SK-N-SH (cell line): ENCODE results near the gene MAPK13. TPM values are rescaled to one million over a fixed set of nuclear protein-coding genes. Genes with fewer than 3 reads are reported as not detected.

Experiments
- CTCF ChIA-PET: fragments of 300-600, 350-600 bp; formaldehyde crosslinking; extraction: SDS; loops from one replicate; lab custom pipeline; 2021; lab: Yijun Ruan, JAX
- POLR2A ChIA-PET: fragments of 350-600 bp; sonication (Branson Sonifier 250); formaldehyde crosslinking; extraction: SDS; loops from one replicate; lab custom pipeline; 2020; ENCODE audit warnings: antibody characterized with exemption, inconsistent platforms; lab: Yijun Ruan, JAX
- DNase-seq: peaks from one replicate; pipeline ENCODE4 v3.0.0; 2012
- H2AFZ ChIP-seq: fragments of 200-600 bp; sonication (generic); 2 replicates; pipeline ENCODE4 v1.8.1; 2016; ENCODE audit warnings: antibody characterized with exemption, mild to moderate bottlenecking, low read depth
- H3F3A ChIP-seq: fragments of 200-600 bp; sonication (generic); replicated peaks from 2 replicates; pipeline ENCODE3; 2016; ENCODE audit warnings: antibody characterized with exemption, mild to moderate bottlenecking; ENCODE audit not compliant: insufficient read depth
- H3K27ac ChIP-seq, 2 experiments: fragments of 200-500 bp in 1 of 2; fragments of 200-600 bp in 1 of 2; sonication (Bioruptor generic) in 1 of 2; sonication (generic), shearing (Covaris generic) in 1 of 2; 2 replicates each; pipeline versions ENCODE4 v1.5.1 to v1.6.1; 2014 to 2016; ENCODE audit warnings: low read depth in 2 of 2, inconsistent platforms in 1 of 2, low read length in 1 of 2, mild to moderate bottlenecking in 1 of 2, mixed read lengths in 1 of 2
- H3K27me3 ChIP-seq: fragments of 200-600 bp; sonication (generic), shearing (Covaris generic); 2 replicates; pipeline ENCODE4 v1.6.1; 2016; ENCODE audit warnings: mixed run types; ENCODE audit not compliant: insufficient read depth
- H3K36me3 ChIP-seq, 2 experiments: fragments of 200-500 bp in 1 of 2; fragments of 200-600 bp in 1 of 2; sonication (Bioruptor generic) in 1 of 2; sonication (generic) in 1 of 2; replicated peaks in 1 of 2; 2 replicates each; pipeline versions ENCODE3 to v1.5.1; 2014 to 2016; ENCODE audit warnings: low read length in 1 of 2, mild to moderate bottlenecking in 1 of 2; ENCODE audit not compliant: insufficient read depth in 2 of 2, control insufficient read depth in 1 of 2
- H3K4me1 ChIP-seq, 2 experiments: fragments of 200-500 bp in 1 of 2; fragments of 200-600 bp in 1 of 2; sonication (Bioruptor generic) in 1 of 2; sonication (generic), shearing (Covaris generic) in 1 of 2; 2 replicates each; pipeline versions ENCODE4 v1.5.1 to v1.6.1; 2014 to 2016; ENCODE audit warnings: low read depth in 1 of 2, low read length in 1 of 2, mixed run types in 1 of 2; ENCODE audit not compliant: insufficient read depth in 2 of 2, control insufficient read depth in 1 of 2
- H3K4me2 ChIP-seq: fragments of 200-600 bp; sonication (generic), shearing (Covaris generic); 2 replicates; pipeline ENCODE4 v1.6.1; 2017; ENCODE audit warnings: mixed run types
- H3K4me3 ChIP-seq, 2 experiments: fragments of 200-500 bp in 1 of 2; fragments of 200-600 bp in 1 of 2; sonication (Bioruptor generic) in 1 of 2; sonication (generic), shearing (Covaris generic) in 1 of 2; 2 replicates each; pipeline versions ENCODE4 v1.5.1 to v1.8.1; 2014 to 2016; ENCODE audit warnings: low read depth in 2 of 2, inconsistent platforms in 1 of 2, low read length in 1 of 2, mild to moderate bottlenecking in 1 of 2, mixed read lengths in 1 of 2, moderate library complexity in 1 of 2
- H3K79me2 ChIP-seq: fragments of 200-600 bp; sonication (generic); 2 replicates; pipeline ENCODE4 v1.8.1; 2017; ENCODE audit warnings: mild to moderate bottlenecking; ENCODE audit not compliant: insufficient read depth
- H3K9ac ChIP-seq: fragments of 200-600 bp; sonication (generic); 2 replicates; pipeline ENCODE4 v1.6.1; 2017; ENCODE audit warnings: mixed run types
- H3K9me2 ChIP-seq: fragments of 200-600 bp; sonication (generic); 2 replicates; pipeline ENCODE4 v1.6.1; 2017; ENCODE audit warnings: mixed run types
- H3K9me3 ChIP-seq: fragments of 200-600 bp; sonication (generic); 2 replicates; pipeline ENCODE4 v1.6.1; 2017; ENCODE audit warnings: mixed run types, mild to moderate bottlenecking, moderate library complexity
- H4K20me1 ChIP-seq: fragments of 200-600 bp; sonication (generic); 2 replicates; pipeline ENCODE4 v1.6.1; 2017; ENCODE audit warnings: mild to moderate bottlenecking, mixed run types; ENCODE audit not compliant: insufficient read depth
- ELF1 ChIP-seq: IDR thresholded peaks from 2 replicates; pipeline ENCODE4 v1.4.0; 2012
- FOXJ3 ChIP-seq: sonication (generic); formaldehyde crosslinking; IDR thresholded peaks from 2 replicates; pipeline ENCODE4 v1.5.1; 2020; ENCODE audit warnings: mild to moderate bottlenecking, missing genetic modification reagents
- GABPA ChIP-seq: IDR thresholded peaks from 2 replicates; pipeline ENCODE4 v1.4.0; 2012; ENCODE audit warnings: low read depth, mild to moderate bottlenecking
- GATA2 ChIP-seq: sonication (generic); formaldehyde crosslinking; IDR thresholded peaks from 2 replicates; pipeline ENCODE4 v1.5.0; 2020; ENCODE audit warnings: mild to moderate bottlenecking, missing genetic modification reagents
- MEF2A ChIP-seq: IDR thresholded peaks from 2 replicates; pipeline ENCODE4 v1.4.0; 2012; ENCODE audit warnings: low read depth, borderline replicate concordance
- MXI1 ChIP-seq: IDR thresholded peaks from 2 replicates; pipeline ENCODE4 v1.6.1; 2012; ENCODE audit warnings: mild to moderate bottlenecking, low read depth, low read length, improper control_type of control experiment
- NFIC ChIP-seq: IDR thresholded peaks from 2 replicates; pipeline ENCODE4 v1.4.0; 2012; ENCODE audit warnings: borderline replicate concordance
- POLR2AphosphoS5 ChIP-seq: IDR thresholded peaks from 2 replicates; pipeline ENCODE4 v1.6.1; 2012; ENCODE audit warnings: low read depth, low read length
- RAD21 ChIP-seq: IDR thresholded peaks from 2 replicates; pipeline ENCODE4 v1.6.1; 2012; ENCODE audit warnings: mild to moderate bottlenecking, low read length
- SIN3A ChIP-seq: IDR thresholded peaks from 2 replicates; pipeline ENCODE4 v1.6.1; 2012; ENCODE audit warnings: low read depth, mild to moderate bottlenecking, low read length, moderate library complexity, borderline replicate concordance
- SMC3 ChIP-seq: IDR thresholded peaks from 2 replicates; pipeline ENCODE4 v1.6.1; 2012; ENCODE audit warnings: low read depth, low read length, improper control_type of control experiment
- TCF12 ChIP-seq: IDR thresholded peaks from 2 replicates; pipeline ENCODE4 v1.4.0; 2012
- YY1 ChIP-seq: IDR thresholded peaks from 2 replicates; pipeline ENCODE4 v1.4.0; 2012; ENCODE audit warnings: low read depth, mild to moderate bottlenecking
- whole genome bisulfite sequencing: methylation state at CpG from one replicate; pipeline ENCODE4 v1.1.6; 2017; ENCODE audit warnings: low lambda C conversion rate; 5-methylcytosine and 5-hydroxymethylcytosine counted together
- polyA plus RNA-seq, 3 experiments: library from polyadenylated mRNA; depleted of rRNA; stranded (reverse); fragments of >200 nt; gene quantifications; 2 replicates each; pipeline ENCODE4 v1.2.3, GENCODE V29; 2012
- TF ChIP-seq, protein P1 (sequence below): IDR thresholded peaks from 2 replicates; pipeline ENCODE4 v1.6.1; 2012; ENCODE audit warnings: mild to moderate bottlenecking, low read depth, low read length, moderate library complexity
- TF ChIP-seq, protein P2 (sequence below): fragments of 150-350 bp; IDR thresholded peaks from 2 replicates; pipeline ENCODE4 v1.6.1; 2016; ENCODE audit warnings: mild to moderate bottlenecking, low read depth, low read length
- TF ChIP-seq, protein P3 (sequence below): IDR thresholded peaks from 2 replicates; pipeline ENCODE4 v1.4.0; 2012; ENCODE audit warnings: low read depth, borderline replicate concordance
- TF ChIP-seq, protein P4 (sequence below): IDR thresholded peaks from 2 replicates; pipeline ENCODE4; 2012

MAPK13 gene
- polyA plus RNA-seq, 1 of the 3 experiments (the other 2 are of a cell fraction) = 2.3 TPM

DNA sequence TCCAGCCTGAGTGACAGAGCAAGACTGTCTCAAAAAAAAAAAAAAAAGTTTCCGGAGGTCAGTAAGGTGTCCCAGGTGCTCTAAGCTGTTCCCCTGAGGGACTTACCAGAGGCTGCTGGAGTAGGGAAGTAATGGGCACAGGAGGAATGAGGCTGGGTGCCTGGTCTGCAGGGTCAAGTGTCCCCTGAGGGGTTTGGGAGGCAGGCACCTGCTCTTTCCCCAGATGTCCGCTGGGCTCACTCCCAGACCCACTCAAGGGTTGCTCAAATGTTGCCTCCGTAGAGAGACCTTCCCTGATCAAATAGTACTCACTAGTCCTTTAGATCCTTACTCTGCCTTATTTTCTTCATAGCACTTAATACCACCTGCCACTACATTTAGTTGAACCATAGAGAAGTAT, 5.4 kb upstream of the MAPK13 start:
- H3K79me2 ChIP-seq = no peaks in the 10 kb centered on the region
- H2AFZ ChIP-seq = no peak overlapping the region
- ChIA-PET POLR2A (no interaction called here), CTCF (interaction anchor here (1.1 to 3.3 kb wide), 4 partner anchors 15 to 159 kb away, joined by 4 to 17 read pairs (median 7); no protein-coding TSS in a partner anchor)
- peaks cover 4% of the 10 kb centered on the region for H3F3A ChIP-seq
- H3K4me1 ChIP-seq = peaks cover 0 to 29% of the 10 kb centered on the region in 2 experiments; a peak in 1 of 4 replicates
- H3K4me3 ChIP-seq = no peak overlapping the region
- H3K4me2 ChIP-seq = no peak overlapping the region
- H4K20me1 ChIP-seq = no peaks in the 10 kb centered on the region
- H3K36me3 ChIP-seq = no peaks in the 10 kb centered on the region
- no peaks in the 10 kb centered on the region for H3K9me3 ChIP-seq
- no peak for DNase-seq
- H3K9me2 ChIP-seq = no peaks in the 10 kb centered on the region
- TF ChIP-seq FOXJ3 (no peak), SMC3 (no peak), POLR2AphosphoS5 (no peak), SIN3A (no peak), MXI1 (no peak), MEF2A (no peak), GATA2 (no peak), NFIC (no peak), TCF12 (no peak), ELF1 (no peak), YY1 (no peak), GABPA (no peak), RAD21 (no peak)
- TF ChIP-seq, protein P1, sequence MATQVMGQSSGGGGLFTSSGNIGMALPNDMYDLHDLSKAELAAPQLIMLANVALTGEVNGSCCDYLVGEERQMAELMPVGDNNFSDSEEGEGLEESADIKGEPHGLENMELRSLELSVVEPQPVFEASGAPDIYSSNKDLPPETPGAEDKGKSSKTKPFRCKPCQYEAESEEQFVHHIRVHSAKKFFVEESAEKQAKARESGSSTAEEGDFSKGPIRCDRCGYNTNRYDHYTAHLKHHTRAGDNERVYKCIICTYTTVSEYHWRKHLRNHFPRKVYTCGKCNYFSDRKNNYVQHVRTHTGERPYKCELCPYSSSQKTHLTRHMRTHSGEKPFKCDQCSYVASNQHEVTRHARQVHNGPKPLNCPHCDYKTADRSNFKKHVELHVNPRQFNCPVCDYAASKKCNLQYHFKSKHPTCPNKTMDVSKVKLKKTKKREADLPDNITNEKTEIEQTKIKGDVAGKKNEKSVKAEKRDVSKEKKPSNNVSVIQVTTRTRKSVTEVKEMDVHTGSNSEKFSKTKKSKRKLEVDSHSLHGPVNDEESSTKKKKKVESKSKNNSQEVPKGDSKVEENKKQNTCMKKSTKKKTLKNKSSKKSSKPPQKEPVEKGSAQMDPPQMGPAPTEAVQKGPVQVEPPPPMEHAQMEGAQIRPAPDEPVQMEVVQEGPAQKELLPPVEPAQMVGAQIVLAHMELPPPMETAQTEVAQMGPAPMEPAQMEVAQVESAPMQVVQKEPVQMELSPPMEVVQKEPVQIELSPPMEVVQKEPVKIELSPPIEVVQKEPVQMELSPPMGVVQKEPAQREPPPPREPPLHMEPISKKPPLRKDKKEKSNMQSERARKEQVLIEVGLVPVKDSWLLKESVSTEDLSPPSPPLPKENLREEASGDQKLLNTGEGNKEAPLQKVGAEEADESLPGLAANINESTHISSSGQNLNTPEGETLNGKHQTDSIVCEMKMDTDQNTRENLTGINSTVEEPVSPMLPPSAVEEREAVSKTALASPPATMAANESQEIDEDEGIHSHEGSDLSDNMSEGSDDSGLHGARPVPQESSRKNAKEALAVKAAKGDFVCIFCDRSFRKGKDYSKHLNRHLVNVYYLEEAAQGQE = no peak
- TF ChIP-seq, protein P2, sequence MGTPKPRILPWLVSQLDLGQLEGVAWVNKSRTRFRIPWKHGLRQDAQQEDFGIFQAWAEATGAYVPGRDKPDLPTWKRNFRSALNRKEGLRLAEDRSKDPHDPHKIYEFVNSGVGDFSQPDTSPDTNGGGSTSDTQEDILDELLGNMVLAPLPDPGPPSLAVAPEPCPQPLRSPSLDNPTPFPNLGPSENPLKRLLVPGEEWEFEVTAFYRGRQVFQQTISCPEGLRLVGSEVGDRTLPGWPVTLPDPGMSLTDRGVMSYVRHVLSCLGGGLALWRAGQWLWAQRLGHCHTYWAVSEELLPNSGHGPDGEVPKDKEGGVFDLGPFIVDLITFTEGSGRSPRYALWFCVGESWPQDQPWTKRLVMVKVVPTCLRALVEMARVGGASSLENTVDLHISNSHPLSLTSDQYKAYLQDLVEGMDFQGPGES = no peak
- TF ChIP-seq, protein P3, sequence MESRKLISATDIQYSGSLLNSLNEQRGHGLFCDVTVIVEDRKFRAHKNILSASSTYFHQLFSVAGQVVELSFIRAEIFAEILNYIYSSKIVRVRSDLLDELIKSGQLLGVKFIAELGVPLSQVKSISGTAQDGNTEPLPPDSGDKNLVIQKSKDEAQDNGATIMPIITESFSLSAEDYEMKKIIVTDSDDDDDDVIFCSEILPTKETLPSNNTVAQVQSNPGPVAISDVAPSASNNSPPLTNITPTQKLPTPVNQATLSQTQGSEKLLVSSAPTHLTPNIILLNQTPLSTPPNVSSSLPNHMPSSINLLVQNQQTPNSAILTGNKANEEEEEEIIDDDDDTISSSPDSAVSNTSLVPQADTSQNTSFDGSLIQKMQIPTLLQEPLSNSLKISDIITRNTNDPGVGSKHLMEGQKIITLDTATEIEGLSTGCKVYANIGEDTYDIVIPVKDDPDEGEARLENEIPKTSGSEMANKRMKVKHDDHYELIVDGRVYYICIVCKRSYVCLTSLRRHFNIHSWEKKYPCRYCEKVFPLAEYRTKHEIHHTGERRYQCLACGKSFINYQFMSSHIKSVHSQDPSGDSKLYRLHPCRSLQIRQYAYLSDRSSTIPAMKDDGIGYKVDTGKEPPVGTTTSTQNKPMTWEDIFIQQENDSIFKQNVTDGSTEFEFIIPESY = no peak
- TF ChIP-seq, protein P4, sequence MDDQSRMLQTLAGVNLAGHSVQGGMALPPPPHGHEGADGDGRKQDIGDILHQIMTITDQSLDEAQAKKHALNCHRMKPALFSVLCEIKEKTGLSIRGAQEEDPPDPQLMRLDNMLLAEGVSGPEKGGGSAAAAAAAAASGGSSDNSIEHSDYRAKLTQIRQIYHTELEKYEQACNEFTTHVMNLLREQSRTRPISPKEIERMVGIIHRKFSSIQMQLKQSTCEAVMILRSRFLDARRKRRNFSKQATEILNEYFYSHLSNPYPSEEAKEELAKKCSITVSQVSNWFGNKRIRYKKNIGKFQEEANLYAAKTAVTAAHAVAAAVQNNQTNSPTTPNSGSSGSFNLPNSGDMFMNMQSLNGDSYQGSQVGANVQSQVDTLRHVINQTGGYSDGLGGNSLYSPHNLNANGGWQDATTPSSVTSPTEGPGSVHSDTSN = no peak
- WGBS = 92% methylated on average over 3 of the region's 3 CpGs
- no peak overlapping the region for H3K9ac ChIP-seq
- H3K27me3 ChIP-seq = no peaks in the 10 kb centered on the region
- no peak overlapping the region for H3K27ac ChIP-seq
